Liver (tissue), 9 donors: Measurements from ENCODE around the gene LRIF1. TPM values are rescaled to one million over a fixed set of nuclear protein-coding genes. Genes with fewer than 3 reads are reported as not detected.

ENCODE experiments used
- DNase-seq: peaks from one replicate; pipeline ENCODE4 v3.0.0-alpha.2; 2017; ENCODE audit warnings: low spot score
- H3K27ac ChIP-seq, 2 donors: one replicate each; pipeline ENCODE4 v1.7.0; 2013; ENCODE audit warnings: inconsistent platforms in 2 of 2, low read length in 2 of 2, control low read depth in 1 of 2, low read depth in 1 of 2, mild to moderate bottlenecking in 1 of 2
- H3K27me3 ChIP-seq, 4 donors: one replicate each; pipeline versions ENCODE4 v1.6.1 to v1.7.0; 2013; ENCODE audit warnings: low read length in 3 of 4, inconsistent platforms in 1 of 4, mild to moderate bottlenecking in 1 of 4, moderate library complexity in 1 of 4; ENCODE audit not compliant: control insufficient read depth in 4 of 4, insufficient read depth in 4 of 4
- H3K36me3 ChIP-seq, 4 donors: one replicate each; pipeline versions ENCODE4 v1.6.1 to v1.7.0; 2013; ENCODE audit warnings: low read length in 3 of 4, mild to moderate bottlenecking in 3 of 4, low read depth in 1 of 4, moderate library complexity in 1 of 4; ENCODE audit not compliant: control insufficient read depth in 4 of 4, insufficient read depth in 3 of 4
- H3K4me1 ChIP-seq, 4 donors: one replicate each; pipeline versions ENCODE4 v1.6.1 to v1.7.0; 2013; ENCODE audit warnings: low read length in 3 of 4, mild to moderate bottlenecking in 3 of 4, moderate library complexity in 1 of 4; ENCODE audit not compliant: control insufficient read depth in 4 of 4, insufficient read depth in 4 of 4
- H3K4me3 ChIP-seq, 3 donors: one replicate each; pipeline versions ENCODE4 v1.6.1 to v1.7.0; 2013; ENCODE audit warnings: low read length in 3 of 3, control low read depth in 1 of 3, low read depth in 1 of 3, mild to moderate bottlenecking in 1 of 3
- H3K9ac ChIP-seq, 2 donors: one replicate each; pipeline ENCODE4 v1.7.0; 2013; ENCODE audit warnings: low read length in 2 of 2, mild to moderate bottlenecking in 2 of 2, moderate library complexity in 2 of 2, control low read depth in 1 of 2, low read depth in 1 of 2
- H3K9me3 ChIP-seq, 4 donors: one replicate each; pipeline versions ENCODE4 v1.6.1 to v1.7.0; 2013; ENCODE audit warnings: low read length in 3 of 4; ENCODE audit not compliant: control insufficient read depth in 4 of 4
- CTCF ChIP-seq: fragments of 150-350 bp; IDR thresholded peaks from 2 replicates; pipeline ENCODE4 v1.5.1; 2017; ENCODE audit warnings: improper control_type of control experiment, low read depth, low read length; ENCODE audit not compliant: missing input control
- EGR1 ChIP-seq, 2 donors: IDR thresholded peaks; 2 replicates each; pipeline ENCODE4 v1.6.1; 2016 to 2018; ENCODE audit warnings: antibody characterized with exemption in 2 of 2, low read depth in 2 of 2
- FOXA1 ChIP-seq: IDR thresholded peaks from 2 replicates; pipeline ENCODE4 v1.6.1; 2016; ENCODE audit warnings: antibody characterized with exemption
- FOXA2 ChIP-seq: IDR thresholded peaks from 2 replicates; pipeline ENCODE4 v1.6.1; 2016; ENCODE audit warnings: antibody characterized with exemption
- GABPA ChIP-seq, 2 donors: IDR thresholded peaks in 1 of 2; conservative IDR thresholded peaks in 1 of 2; 2 replicates each; pipeline ENCODE4 v1.6.1; 2016; ENCODE audit warnings: antibody characterized with exemption in 2 of 2, mild to moderate bottlenecking in 1 of 2, moderate library complexity in 1 of 2
- HNF4A ChIP-seq, 2 donors: conservative IDR thresholded peaks; 2 replicates each; pipeline ENCODE4 v1.6.1; 2016; ENCODE audit warnings: antibody characterized with exemption in 2 of 2, mild to moderate bottlenecking in 2 of 2
- HNF4G ChIP-seq: IDR thresholded peaks from 2 replicates; pipeline ENCODE4 v1.6.1; 2016; ENCODE audit warnings: antibody characterized with exemption
- JUND ChIP-seq, 2 donors: IDR thresholded peaks; 2 replicates each; pipeline ENCODE4 v1.6.1; 2016; ENCODE audit warnings: antibody characterized with exemption in 2 of 2
- NR2F2 ChIP-seq: IDR thresholded peaks from 2 replicates; pipeline ENCODE4 v1.6.1; 2016; ENCODE audit warnings: antibody characterized with exemption
- RAD21 ChIP-seq, 2 donors: IDR thresholded peaks; 2 replicates each; pipeline ENCODE4 v1.6.1; 2016; ENCODE audit warnings: antibody characterized with exemption in 2 of 2, mild to moderate bottlenecking in 2 of 2
- REST ChIP-seq: IDR thresholded peaks from 2 replicates; pipeline ENCODE4 v1.6.1; 2016; ENCODE audit warnings: antibody characterized with exemption, mild to moderate bottlenecking
- RXRA ChIP-seq, 2 donors: IDR thresholded peaks; 2 replicates each; pipeline ENCODE4 v1.6.1; 2017 to 2018; ENCODE audit warnings: antibody characterized with exemption in 2 of 2, mild to moderate bottlenecking in 1 of 2
- SP1 ChIP-seq: IDR thresholded peaks from 2 replicates; pipeline ENCODE4 v1.6.1; 2018; ENCODE audit warnings: antibody characterized with exemption, mild to moderate bottlenecking
- TAF1 ChIP-seq: conservative IDR thresholded peaks from 2 replicates; pipeline ENCODE4 v1.6.1; 2016; ENCODE audit warnings: antibody characterized with exemption, mild to moderate bottlenecking
- YY1 ChIP-seq: IDR thresholded peaks from 2 replicates; pipeline ENCODE4 v1.6.1; 2016; ENCODE audit warnings: antibody characterized with exemption, mild to moderate bottlenecking
- ZBTB33 ChIP-seq: IDR thresholded peaks from 2 replicates; pipeline ENCODE4 v1.6.1; 2016; ENCODE audit warnings: antibody characterized with exemption
- WGBS: extraction: QIAGEN DNeasy Blood & Tissue Kit; methylation state at CpG from one replicate; pipeline ENCODE4 v1.1.7; 2013; 5-methylcytosine and 5-hydroxymethylcytosine counted together
- polyA plus RNA-seq, 2 donors: library from polyadenylated mRNA; stranded (reverse) in 1 of 2; unstranded in 1 of 2; fragments of 200-250 nt in 1 of 2; fragments of >200 nt in 1 of 2; fragmentation: Nextera tagmentation in 1 of 2; extraction: Ambion mirVana in 1 of 2; gene quantifications; one replicate each; pipeline versions ENCODE4 v1.2.1 to v1.2.3, GENCODE V29; 2013 to 2015
- total RNA-seq, 2 donors: library from RNA; depleted of rRNA; stranded (reverse); fragments of >200 nt; gene quantifications; one replicate each; pipeline ENCODE4 v1.2.3, GENCODE V29; 2014
- TF ChIP-seq, protein P1 (sequence below): IDR thresholded peaks from 2 replicates; pipeline ENCODE4 v1.6.1; 2016; ENCODE audit warnings: antibody characterized with exemption
- TF ChIP-seq, protein P2 (sequence below): IDR thresholded peaks from 2 replicates; pipeline ENCODE4 v1.6.1; 2016; ENCODE audit warnings: antibody characterized with exemption
- donor health status: healthy.
- donor health status: healthy.
- donor health status: healthy.
- donor health status: healthy.
- donor health status: healthy.

LRIF1 gene
- total and polyA plus RNA-seq, 4 donors, result 3.9 to 7.1 (median 6.2) TPM

GRCh38 chr1:110921953-110922352 lies 41.8 kb downstream of the LRIF1 start (continued):
- TF ChIP-seq ZBTB33 (no peak), FOXA2 (no peak), RAD21 (IDR thresholded peaks at IDR 0.05) (no peak), GABPA (IDR thresholded peaks at IDR 0.05 in 1 of 2, conservative IDR thresholded peaks at IDR 0.05 in 1 of 2) (no peak), TAF1 (no peak), FOXA1 (no peak), SP1 (no peak)
- TF ChIP-seq, protein P1, sequence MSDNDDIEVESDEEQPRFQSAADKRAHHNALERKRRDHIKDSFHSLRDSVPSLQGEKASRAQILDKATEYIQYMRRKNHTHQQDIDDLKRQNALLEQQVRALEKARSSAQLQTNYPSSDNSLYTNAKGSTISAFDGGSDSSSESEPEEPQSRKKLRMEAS, result no peak

DNA sequence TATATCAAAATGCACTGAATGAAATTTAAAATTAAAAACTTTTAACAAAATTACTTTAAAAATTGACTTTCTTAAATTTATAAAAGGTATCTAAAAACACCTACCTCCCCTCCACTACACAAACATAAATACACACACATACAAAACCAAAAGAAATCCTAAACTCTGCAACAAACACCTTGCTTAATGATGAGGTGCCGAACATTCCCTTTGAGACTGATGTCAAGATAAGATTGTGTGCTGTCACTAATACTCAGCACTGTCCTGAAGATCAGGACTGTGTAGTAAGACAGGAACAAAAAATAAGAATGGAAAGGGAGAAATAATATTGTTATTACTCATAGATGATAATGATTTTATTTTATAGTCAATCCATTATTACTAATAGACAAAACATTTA lies 45.7 kb downstream of the LRIF1 start:
- H3K4me1 ChIP-seq, result no peaks in the 10 kb centered on the region
- peaks cover 0 to 2% (median under 1%) of the 10 kb centered on the region in 4 donors for H3K9me3 ChIP-seq
- WGBS, result 88% methylated on average over 1 of the region's 1 CpG
- TF ChIP-seq CTCF (no peak), RAD21 (IDR thresholded peaks at IDR 0.05) (no peak), NR2F2 (no peak), GABPA (IDR thresholded peaks at IDR 0.05 in 1 of 2, conservative IDR thresholded peaks at IDR 0.05 in 1 of 2) (no peak), HNF4A (conservative IDR thresholded peaks at IDR 0.05) (no peak), ZBTB33 (no peak), RXRA (IDR thresholded peaks at IDR 0.05) (no peak), TAF1 (no peak), HNF4G (no peak), JUND (IDR thresholded peaks at IDR 0.05) (no peak), FOXA2 (no peak), YY1 (no peak), EGR1 (IDR thresholded peaks at IDR 0.05; ENCODE audit: low read depth in 2 of 2) (no peak), FOXA1 (no peak), REST (no peak), SP1 (no peak)
- TF ChIP-seq, protein P2, sequence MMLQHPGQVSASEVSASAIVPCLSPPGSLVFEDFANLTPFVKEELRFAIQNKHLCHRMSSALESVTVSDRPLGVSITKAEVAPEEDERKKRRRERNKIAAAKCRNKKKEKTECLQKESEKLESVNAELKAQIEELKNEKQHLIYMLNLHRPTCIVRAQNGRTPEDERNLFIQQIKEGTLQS, result no peak
- TF ChIP-seq, protein P1, result no peak
- no peaks in the 10 kb centered on the region for H3K36me3 ChIP-seq
- no peak for DNase-seq
- no peaks in the 10 kb centered on the region for H3K27me3 ChIP-seq
- H3K4me3 ChIP-seq, result no peak overlapping the region
- no peak overlapping the region for H3K9ac ChIP-seq
- no peak overlapping the region for H3K27ac ChIP-seq
